Measurements from ENCODE around the gene BCOR. TPM values are rescaled to one million over a fixed set of nuclear protein-coding genes. Genes with fewer than 3 reads are reported as not detected.
A peak's percentile ranks its signal among the peaks of the same experiment; 100 is the strongest.

The BCOR gene
- total and polyA plus RNA-seq, 11 donors = 6.7 to 40.1 (median 17.9) TPM

GRCh38 chrX:40131654-40132337 is 34.0 kb upstream of the BCOR start:
- Histone ChIP-seq H3K4me3 (no peak overlapping the region), H3K27ac (peak overlapping the region; percentile 12 to 90 (median 64)), H3K36me3 (no peaks in the 10 kb centered on the region), H3K9me3 (no peaks in the 10 kb centered on the region), H3K4me1 (peaks cover 0 to 17% (median 0%) of the 10 kb centered on the region in 12 donors), H3K27me3 (peaks cover 0 to 3% (median 0%) of the 10 kb centered on the region in 9 donors)
- DNase-seq (no peak), ATAC-seq (peak; percentile 40 to 64 (median 50))
- intact Hi-C loops (cut with DNase I) = no loop called here
- 70 to 79% (median 78%) methylated on average over 7 to 10 of the region's 10 CpGs for WGBS, 4 donors
- TF ChIP-seq, protein P1, sequence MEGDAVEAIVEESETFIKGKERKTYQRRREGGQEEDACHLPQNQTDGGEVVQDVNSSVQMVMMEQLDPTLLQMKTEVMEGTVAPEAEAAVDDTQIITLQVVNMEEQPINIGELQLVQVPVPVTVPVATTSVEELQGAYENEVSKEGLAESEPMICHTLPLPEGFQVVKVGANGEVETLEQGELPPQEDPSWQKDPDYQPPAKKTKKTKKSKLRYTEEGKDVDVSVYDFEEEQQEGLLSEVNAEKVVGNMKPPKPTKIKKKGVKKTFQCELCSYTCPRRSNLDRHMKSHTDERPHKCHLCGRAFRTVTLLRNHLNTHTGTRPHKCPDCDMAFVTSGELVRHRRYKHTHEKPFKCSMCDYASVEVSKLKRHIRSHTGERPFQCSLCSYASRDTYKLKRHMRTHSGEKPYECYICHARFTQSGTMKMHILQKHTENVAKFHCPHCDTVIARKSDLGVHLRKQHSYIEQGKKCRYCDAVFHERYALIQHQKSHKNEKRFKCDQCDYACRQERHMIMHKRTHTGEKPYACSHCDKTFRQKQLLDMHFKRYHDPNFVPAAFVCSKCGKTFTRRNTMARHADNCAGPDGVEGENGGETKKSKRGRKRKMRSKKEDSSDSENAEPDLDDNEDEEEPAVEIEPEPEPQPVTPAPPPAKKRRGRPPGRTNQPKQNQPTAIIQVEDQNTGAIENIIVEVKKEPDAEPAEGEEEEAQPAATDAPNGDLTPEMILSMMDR (IDR thresholded peaks at IDR 0.05) = no peak
- no peak for TF ChIP-seq POLR2A (IDR thresholded peaks at IDR 0.05)

DNA sequence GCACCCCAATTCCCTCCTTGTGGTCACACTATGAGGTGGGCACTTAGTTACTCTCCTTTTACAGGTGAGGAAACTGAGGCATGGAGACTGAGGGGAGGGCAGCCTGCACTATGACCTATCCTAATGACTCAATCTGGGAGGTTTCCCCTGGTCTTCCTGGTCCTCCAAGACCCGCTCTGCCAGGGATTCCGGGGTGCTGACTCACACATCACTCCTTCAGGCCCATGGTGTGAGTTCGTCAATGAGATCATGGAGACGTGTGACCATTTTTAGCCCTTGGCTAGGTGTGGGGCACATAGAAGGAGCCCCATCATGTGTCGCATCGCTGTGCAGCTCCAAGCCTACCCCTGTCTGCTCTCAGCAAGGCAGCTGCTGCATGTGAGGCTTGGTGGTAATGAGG is 32.4 kb upstream of the BCOR start:
- H3K27ac ChIP-seq = no peak overlapping the region
- no peak for TF ChIP-seq POLR2A (IDR thresholded peaks at IDR 0.05)
- TF ChIP-seq, protein P1 (IDR thresholded peaks at IDR 0.05) = no peak
- H3K4me3 ChIP-seq = no peak overlapping the region
- H3K36me3 ChIP-seq = no peaks in the 10 kb centered on the region
- no peaks in the 10 kb centered on the region for H3K9me3 ChIP-seq
- intact Hi-C loops (cut with DNase I) = no loop called here
- DNase-seq = peak in 1 of 5 donors; percentile 42
- peaks cover 0 to 17% (median 0%) of the 10 kb centered on the region in 12 donors for H3K4me1 ChIP-seq
- H3K27me3 ChIP-seq = peaks cover 0 to under 1% (median 0%) of the 10 kb centered on the region in 9 donors
- ATAC-seq = peak in 2 of 4 donors; percentile 37 to 58
- WGBS, 4 donors = 74 to 93% (median 88%) methylated on average over 6 of the region's 6 CpGs

- peaks cover 0 to 9% (median 0%) of the 10 kb centered on the region in 12 donors for H3K4me1 ChIP-seq
- no peak for ATAC-seq
- no peak overlapping the region for H3K27ac ChIP-seq
- no peak for DNase-seq
- no peaks in the 10 kb centered on the region for H3K36me3 ChIP-seq
- H3K4me3 ChIP-seq = no peak overlapping the region
- TF ChIP-seq, protein P1 (IDR thresholded peaks at IDR 0.05) = no peak
- TF ChIP-seq POLR2A (IDR thresholded peaks at IDR 0.05) = no peak
- no peaks in the 10 kb centered on the region for H3K9me3 ChIP-seq
- intact Hi-C loops (cut with DNase I) = no loop called here
- 68 to 77% (median 72%) methylated on average over 2 of the region's 2 CpGs for WGBS, 4 donors
- peaks cover 0 to 2% (median 0%) of the 10 kb centered on the region in 9 donors for H3K27me3 ChIP-seq
These were observed 29.3 kb upstream of the BCOR start for GRCh38 chrX:40127052-40127451.

- H3K27me3 ChIP-seq = peaks cover 0 to 4% (median 0%) of the 10 kb centered on the region in 9 donors
- no peak overlapping the region for H3K27ac ChIP-seq
- intact Hi-C loops (cut with DNase I) = no loop called here
- no peak for ATAC-seq
- H3K36me3 ChIP-seq = no peaks in the 10 kb centered on the region
- no peak for DNase-seq
- H3K4me3 ChIP-seq = no peak overlapping the region
- 89 to 99% (median 95%) methylated on average over 10 of the region's 10 CpGs for WGBS, 4 donors
- TF ChIP-seq POLR2A (IDR thresholded peaks at IDR 0.05) = no peak
- TF ChIP-seq, protein P1 (IDR thresholded peaks at IDR 0.05) = no peak
- H3K9me3 ChIP-seq = no peaks in the 10 kb centered on the region
- H3K4me1 ChIP-seq = no peaks in the 10 kb centered on the region
These were observed 24.7 kb upstream of the BCOR start for GRCh38 chrX:40122487-40122886.

All from heart left ventricle (tissue), 16 donors.